GM19455 (cell line): Measurements from ENCODE around the gene CCDC201.
"Not testable (repeated sequence)": the region's sequence is repeated elsewhere in the genome, so short reads cannot be mapped to it uniquely, and the experiment has no call there.

Experiments used
- ATAC-seq: cut with Tn5 transposase; IDR thresholded peaks from one replicate; pipeline ENCODE4 v1.9.1; 2021; ENCODE audit not compliant: unreplicated experiment

Gene CCDC201

GRCh38 chr7:45878457-45879144 lies 5.7 kb upstream of the CCDC201 start:
- ATAC-seq, result no peak

GRCh38 chr7:45876519-45876918 lies 3.6 kb upstream of the CCDC201 start:
- ATAC-seq, result no peak

GRCh38 chr7:45874408-45875131 lies 1.7 kb upstream of the CCDC201 start:
- ATAC-seq, result no peak

- ATAC-seq, result no peak
Observed at GRCh38 chr7:45873355-45873754, 473 bp upstream of the CCDC201 start.

DNA sequence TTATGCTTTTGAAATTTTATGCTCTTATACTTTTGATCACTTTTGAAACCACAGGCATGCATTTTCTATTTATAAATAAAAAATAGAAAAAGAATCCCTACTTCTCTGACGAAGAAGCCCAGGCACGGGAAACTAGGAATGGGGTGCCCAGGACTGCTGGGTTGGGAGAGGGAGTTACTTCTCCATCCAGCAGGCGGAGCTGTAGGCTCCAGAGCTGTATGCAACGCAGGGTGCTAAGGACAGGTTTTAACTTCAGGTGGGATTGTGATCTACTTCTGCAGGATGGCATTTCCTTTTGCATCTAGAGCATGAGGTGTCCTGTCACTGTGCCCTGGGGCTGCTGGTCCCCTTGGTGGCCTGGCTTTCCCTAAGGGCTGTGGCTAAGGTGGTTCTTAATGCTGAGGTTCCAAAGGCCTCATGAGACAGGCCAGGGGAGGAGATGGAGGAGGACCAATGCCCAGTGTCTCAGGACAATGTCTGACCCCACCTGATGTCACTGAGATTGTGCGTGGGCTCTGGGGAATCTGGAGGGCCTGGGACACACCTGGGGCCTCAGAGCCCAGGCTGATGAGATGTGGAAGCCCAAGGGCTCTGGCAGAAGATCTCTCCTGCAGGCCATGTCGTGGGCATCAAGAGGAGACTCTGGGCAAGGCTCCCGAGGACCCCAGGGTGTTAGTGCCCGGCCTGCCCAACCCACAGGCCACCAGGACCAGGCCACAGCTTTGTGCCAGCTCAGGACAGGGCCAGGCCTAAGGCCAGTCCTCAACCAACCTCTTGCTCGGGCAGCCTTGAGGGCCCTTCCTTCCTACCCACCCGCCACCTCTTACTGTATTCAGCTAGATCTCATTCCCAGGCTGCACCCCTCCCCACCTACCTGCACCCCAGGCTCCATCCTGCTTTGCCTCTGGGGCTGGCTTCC lies 507 bp downstream of the CCDC201 start:
- ATAC-seq, result no peak

DNA sequence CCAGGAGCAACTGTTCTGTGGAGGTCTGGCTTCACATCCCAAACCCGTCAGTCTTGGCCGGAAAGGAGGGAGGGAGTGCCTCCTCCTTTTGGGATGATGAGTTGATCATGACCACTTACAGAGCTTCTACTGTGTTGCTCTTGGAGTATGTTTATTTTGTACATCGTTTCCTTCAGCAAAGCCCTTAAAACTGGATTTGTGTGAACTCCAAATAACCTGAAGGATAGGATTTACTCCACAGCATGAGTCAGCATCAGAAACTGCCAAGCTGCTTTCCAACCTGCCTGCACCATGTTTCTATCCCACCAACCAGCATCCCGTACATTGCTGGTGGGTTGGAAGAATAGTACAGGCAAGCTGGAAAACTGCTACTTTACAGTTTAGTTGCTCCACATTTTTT lies 3.5 kb downstream of the CCDC201 start:
- ATAC-seq, result no peak

DNA sequence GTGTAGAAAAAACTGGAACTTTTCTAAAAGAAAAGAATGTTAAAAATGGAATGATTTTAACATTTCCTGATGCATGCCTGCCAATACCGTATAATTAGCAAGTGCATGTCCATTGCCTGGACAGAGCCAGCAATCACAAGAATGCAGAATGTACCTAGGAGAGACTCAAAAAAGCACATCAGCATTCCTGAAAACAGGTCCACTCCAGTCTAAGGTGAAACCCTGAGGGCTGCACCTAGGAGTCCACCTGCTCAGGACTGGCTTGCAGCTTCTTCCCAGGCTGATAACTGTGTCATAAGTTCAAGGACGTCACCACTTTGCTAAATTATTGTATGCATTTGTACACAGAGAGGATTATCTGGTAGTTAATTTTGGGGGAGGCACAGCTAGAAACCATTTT lies 5.4 kb downstream of the CCDC201 start:
- no peak for ATAC-seq

- ATAC-seq, result no peak
Observed at GRCh38 chr7:45865594-45866410, 7.1 kb downstream of the CCDC201 start.

- no peak for ATAC-seq
Observed at GRCh38 chr7:45863715-45864114, 9.2 kb downstream of the CCDC201 start.

DNA sequence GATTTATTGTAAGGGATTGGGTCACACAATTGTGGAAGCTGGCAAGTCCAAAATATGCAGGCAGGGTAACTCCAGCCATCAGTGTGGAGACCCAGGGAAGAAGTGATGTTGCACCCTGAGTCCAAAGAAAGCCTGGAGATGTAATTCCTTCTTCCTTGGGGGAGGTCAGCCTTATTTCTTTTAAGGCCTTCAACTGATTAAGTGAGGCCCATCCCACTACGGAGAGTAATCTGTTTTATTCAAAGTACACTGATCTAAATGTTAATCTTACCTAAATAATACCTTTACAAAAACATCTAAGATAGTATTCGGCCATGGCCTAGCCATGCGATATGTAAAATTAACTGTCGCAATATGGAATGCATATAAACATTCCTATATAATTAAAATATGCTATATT lies 16.0 kb downstream of the CCDC201 start:
- ATAC-seq, result not testable (repeated sequence)

- not testable (repeated sequence) for ATAC-seq
Observed at GRCh38 chr7:45855680-45856079, 17.2 kb downstream of the CCDC201 start.

DNA sequence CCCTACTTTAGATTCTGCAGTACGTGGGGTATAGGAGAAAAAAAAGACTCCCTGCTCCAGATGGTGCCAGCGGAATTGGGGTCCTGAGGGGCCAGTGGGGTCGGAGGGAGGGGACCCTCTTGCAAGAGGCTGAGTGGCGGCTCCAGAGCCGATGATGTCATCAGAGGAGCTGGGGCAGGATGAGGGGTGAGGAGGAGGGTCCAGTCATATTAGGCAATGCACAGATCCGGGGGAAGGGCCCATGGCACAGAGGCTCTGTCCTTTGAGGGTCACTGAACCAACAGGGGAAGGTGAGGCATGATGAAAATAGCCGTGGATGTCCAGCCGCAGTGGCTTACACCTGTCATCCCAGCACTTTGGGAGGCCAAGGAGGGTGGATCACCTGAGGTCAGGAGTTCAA lies 19.4 kb downstream of the CCDC201 start:
- not testable (repeated sequence) for ATAC-seq

DNA sequence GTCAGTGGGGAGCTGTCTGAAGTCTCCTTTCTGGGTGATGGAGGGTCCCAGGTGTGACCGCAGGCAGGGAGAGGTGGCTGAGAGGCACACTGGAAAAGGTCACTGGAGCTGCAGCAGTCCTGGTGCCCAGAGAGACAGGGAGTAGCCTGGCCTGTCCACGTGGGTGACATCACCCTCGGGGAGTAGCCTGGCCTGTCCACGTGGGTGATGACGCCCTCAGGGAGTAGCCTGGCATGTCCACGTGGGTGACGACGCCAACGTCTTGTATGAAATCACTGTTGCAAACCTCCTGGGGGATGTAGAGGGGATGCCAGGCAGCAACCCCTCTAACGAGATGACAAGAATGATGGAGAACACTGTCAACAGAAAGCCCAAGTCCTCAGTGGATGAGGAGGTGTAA lies 19.9 kb downstream of the CCDC201 start:
- not testable (repeated sequence) for ATAC-seq

DNA sequence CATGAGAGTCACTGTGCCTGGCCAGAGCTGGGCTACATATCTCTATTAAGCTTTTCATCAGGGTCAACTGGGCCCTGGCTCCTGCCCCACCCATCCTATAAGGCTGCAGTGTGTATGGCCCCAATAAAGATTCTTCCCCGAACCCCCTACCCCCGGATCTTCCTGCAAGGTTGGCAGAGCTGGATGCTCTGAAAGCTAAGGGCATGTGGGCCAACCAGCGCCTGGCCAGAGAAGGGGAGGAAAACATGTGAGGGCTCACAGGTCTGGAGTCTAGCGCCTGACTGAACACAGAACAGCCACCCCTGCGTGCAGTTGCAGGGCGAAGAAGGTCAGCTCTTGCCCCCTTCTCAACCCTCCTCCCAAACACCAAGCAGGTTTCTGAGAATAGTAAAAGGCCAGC lies 24.1 kb downstream of the CCDC201 start:
- ATAC-seq, result not testable (repeated sequence)

- ATAC-seq, result not testable (repeated sequence)
Observed at GRCh38 chr7:45846536-45846935, 26.3 kb downstream of the CCDC201 start.

DNA sequence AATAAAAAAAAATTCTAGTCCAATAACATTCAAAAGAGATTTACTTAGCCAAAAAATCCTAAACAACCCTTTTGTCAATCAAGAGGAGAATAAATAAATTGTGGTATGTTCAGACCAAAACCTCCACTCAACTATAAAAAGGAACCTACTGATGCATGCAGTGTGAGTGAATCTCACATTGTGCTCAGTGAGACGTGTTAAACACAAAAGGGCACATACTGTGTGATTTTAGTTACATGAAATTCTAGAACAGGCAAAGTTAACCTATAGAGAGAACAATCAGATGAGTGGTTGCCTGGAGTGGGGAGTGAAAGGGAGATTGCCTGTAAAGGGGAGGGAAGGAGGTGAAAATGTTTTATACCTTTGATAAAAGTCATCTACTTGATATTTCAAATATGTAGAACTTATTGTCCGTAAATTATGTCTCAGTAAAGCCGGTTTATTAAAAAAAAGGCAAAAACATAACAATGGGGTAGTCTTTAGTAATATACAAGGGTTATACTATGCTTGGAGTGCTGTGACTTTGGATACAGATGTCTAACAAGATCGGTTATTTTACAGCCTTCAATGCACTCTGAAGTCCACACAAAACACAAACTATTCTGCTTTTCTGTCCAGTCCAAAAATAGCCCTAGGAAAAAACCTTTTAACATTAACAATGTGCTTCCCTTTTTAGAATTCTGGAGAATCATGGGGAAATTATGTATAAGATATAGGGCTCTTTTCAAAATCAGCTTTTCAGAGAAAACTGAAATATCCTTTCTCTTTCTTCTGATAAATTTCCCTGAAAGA lies 30.8 kb downstream of the CCDC201 start:
- ATAC-seq, result not testable (repeated sequence)

GRCh38 chr7:45838852-45839251 lies 34.0 kb downstream of the CCDC201 start:
- not testable (repeated sequence) for ATAC-seq

DNA sequence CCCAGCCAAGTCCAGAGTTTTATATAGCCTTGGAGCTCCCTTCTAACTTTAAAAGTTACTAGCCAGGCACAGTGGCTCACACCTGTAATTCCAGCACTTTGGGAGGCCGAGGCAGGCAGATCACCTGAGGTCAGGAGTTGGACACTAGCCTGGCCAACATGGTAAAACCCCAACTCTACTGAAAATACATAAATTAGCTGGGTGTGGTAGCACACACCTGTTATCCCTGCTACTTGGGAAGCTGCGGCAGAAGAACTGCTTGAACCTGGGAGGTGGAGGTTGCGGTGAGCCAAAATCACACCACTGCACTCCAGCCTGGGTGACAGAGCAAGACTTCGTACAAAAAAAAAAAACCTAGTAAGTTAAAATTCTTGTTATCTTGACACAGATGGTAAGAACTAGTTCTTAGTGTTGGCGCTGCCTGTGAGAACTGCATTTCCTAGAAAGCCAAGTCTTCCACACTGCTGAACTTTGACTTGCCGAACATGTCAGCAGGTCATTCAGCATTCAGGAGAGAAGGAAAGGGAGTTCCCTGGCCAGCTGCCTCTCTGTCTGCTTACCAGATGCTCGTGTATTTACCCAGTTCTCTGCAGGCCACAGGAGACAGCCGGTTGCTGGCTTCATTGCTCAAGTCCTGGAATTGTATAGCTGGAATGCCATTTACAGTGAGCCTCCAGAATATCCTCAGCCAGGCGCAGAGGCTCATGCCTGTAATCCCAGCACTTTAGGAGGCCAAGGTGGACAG lies 40.3 kb downstream of the CCDC201 start:
- not testable (repeated sequence) for ATAC-seq

DNA sequence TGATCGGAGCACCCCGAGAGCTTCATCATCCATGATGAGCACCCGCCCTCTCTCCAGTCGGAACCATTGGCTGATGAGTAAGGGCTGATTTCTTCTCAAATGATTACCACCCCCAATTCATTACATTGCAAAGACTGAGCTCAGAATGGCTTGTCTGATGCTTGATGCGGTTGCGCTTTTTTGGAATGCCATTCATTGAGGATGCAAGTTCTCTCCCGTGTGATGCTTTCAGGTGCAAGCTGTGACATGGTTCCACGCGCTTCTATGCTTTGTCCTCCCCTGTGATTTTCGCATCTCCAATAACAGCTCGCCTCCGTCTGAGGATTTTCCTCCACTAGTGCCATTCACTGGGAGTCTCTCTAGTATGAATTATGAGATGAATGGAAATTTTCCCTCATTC lies 43.0 kb downstream of the CCDC201 start:
- not testable (repeated sequence) for ATAC-seq
